NCI-H1417 (cell line): ENCODE results near the gene HOXD9.

Experiments
- DNase-seq, 3 experiments: peaks; one replicate each; lab custom pipeline; 2025; lab: John Stamatoyannopoulos, UW

HOXD9 gene

GRCh38 chr2:176122683-176123410 is at the start of gene HOXD9:
HOXD9 (plus strand) TSS chr2:176122719; CDS start chr2:176122769, 50 bp downstream.
- no peak for DNase-seq

GRCh38 chr2:176072951-176073904 is 49.3 kb upstream of the HOXD9 start:
- DNase-seq, result peak in 1 of 3 experiments; percentile 17

GRCh38 chr2:176074919-176075425 is 47.5 kb upstream of the HOXD9 start:
- no peak for DNase-seq

- no peak for DNase-seq
These were observed 47.0 kb upstream of the HOXD9 start for GRCh38 chr2:176075481-176075880.

GRCh38 chr2:176076063-176076462 is 46.5 kb upstream of the HOXD9 start:
- no peak for DNase-seq

- DNase-seq, result no peak
These were observed 45.7 kb upstream of the HOXD9 start for GRCh38 chr2:176076796-176077195.

GRCh38 chr2:176078541-176079284 is 43.8 kb upstream of the HOXD9 start:
- peak; percentile 36 to 69 (median 65) for DNase-seq

GRCh38 chr2:176079285-176079830 is 43.2 kb upstream of the HOXD9 start:
- DNase-seq, result peak; percentile 50 to 93 (median 85)

GRCh38 chr2:176079831-176080539 is 42.5 kb upstream of the HOXD9 start:
- peak; percentile 76 to 93 (median 87) for DNase-seq

GRCh38 chr2:176080540-176081375 is 41.8 kb upstream of the HOXD9 start:
- no peak for DNase-seq

GRCh38 chr2:176081376-176081836 is 41.1 kb upstream of the HOXD9 start:
- DNase-seq, result no peak

GRCh38 chr2:176081837-176082524 is 40.5 kb upstream of the HOXD9 start:
- DNase-seq, result no peak

- DNase-seq, result no peak
These were observed 40.0 kb upstream of the HOXD9 start for GRCh38 chr2:176082525-176082823.

GRCh38 chr2:176082824-176083751 is 39.4 kb upstream of the HOXD9 start:
- no peak for DNase-seq

- no peak for DNase-seq
These were observed 38.7 kb upstream of the HOXD9 start, which contains the start of gene EVX2 for GRCh38 chr2:176083796-176084261. EVX2 (minus strand) TSS chr2:176083962; CDS start chr2:176083776, 186 bp downstream.

GRCh38 chr2:176084611-176085119 is 37.9 kb upstream of the HOXD9 start:
- no peak for DNase-seq

GRCh38 chr2:176085120-176085788 is 37.3 kb upstream of the HOXD9 start:
- DNase-seq, result no peak
